Keratinocyte (primary cell): ENCODE measurements around the gene LINC00237. TPM values are rescaled to one million over a fixed set of nuclear protein-coding genes. Genes with fewer than 3 reads are reported as not detected.

Experiments used
- DNase-seq: peaks from one replicate; pipeline ENCODE4 v3.0.0-alpha.2; 2011; ENCODE audit warnings: low read depth, missing footprints, low spot score
- FAIRE-seq: peaks from 2 replicates; lab custom pipeline; 2011; peaks lifted over from hg19 to GRCh38; lab: Jason Lieb, UNC
- H2AFZ ChIP-seq: 2 replicates; pipeline ENCODE4 v1.6.0; 2012; ENCODE audit warnings: low read length, control low read depth, inconsistent platforms; ENCODE audit not compliant: control insufficient read depth
- H3K27ac ChIP-seq: 2 replicates; pipeline ENCODE4 v1.5.1; 2011; ENCODE audit warnings: low read length; ENCODE audit not compliant: control insufficient read depth, insufficient read depth
- H3K27me3 ChIP-seq: 3 replicates; pipeline ENCODE4 v1.6.0; 2011; ENCODE audit warnings: low read length; ENCODE audit not compliant: control insufficient read depth, insufficient read depth; ENCODE audit errors: extremely low read depth
- H3K36me3 ChIP-seq, 2 experiments: 2 replicates in 1 of 2; 3 replicates in 1 of 2; pipeline ENCODE4 v1.5.1; 2011; ENCODE audit warnings: low read length in 2 of 2, mild to moderate bottlenecking in 1 of 2; ENCODE audit not compliant: control insufficient read depth in 2 of 2, insufficient read depth in 2 of 2; ENCODE audit errors: extremely low read depth in 1 of 2
- H3K4me1 ChIP-seq: 3 replicates; pipeline ENCODE4 v1.5.1; 2011; ENCODE audit warnings: low read length; ENCODE audit not compliant: control insufficient read depth, insufficient read depth; ENCODE audit errors: extremely low read depth
- H3K4me2 ChIP-seq: 3 replicates; pipeline ENCODE4 v1.6.0; 2011; ENCODE audit warnings: low read depth, low read length; ENCODE audit not compliant: control insufficient read depth, insufficient read depth; ENCODE audit errors: extremely low read depth
- H3K4me3 ChIP-seq, 3 experiments: fragments of 200-600 bp in 1 of 3; sonication (generic) in 1 of 3; 2 replicates in 2 of 3; 3 replicates in 1 of 3; pipeline ENCODE4 v1.5.1; 2011 to 2016; ENCODE audit warnings: low read length in 3 of 3, mild to moderate bottlenecking in 3 of 3, control low read depth in 2 of 3, inconsistent platforms in 1 of 3, low read depth in 1 of 3, mixed read lengths in 1 of 3, mixed run types in 1 of 3, moderate library complexity in 1 of 3; ENCODE audit not compliant: control insufficient read depth in 2 of 3, insufficient read depth in 2 of 3; ENCODE audit errors: extremely low read depth in 1 of 3
- H3K79me2 ChIP-seq: 2 replicates; pipeline ENCODE4 v1.6.0; 2012; ENCODE audit warnings: low read length; ENCODE audit not compliant: control insufficient read depth, insufficient read depth
- H3K9ac ChIP-seq: 3 replicates; pipeline ENCODE4 v1.6.0; 2011; ENCODE audit warnings: low read length; ENCODE audit not compliant: control insufficient read depth, insufficient read depth; ENCODE audit errors: extremely low read depth
- H3K9me1 ChIP-seq: 3 replicates; pipeline ENCODE4 v1.6.0; 2011; ENCODE audit warnings: low read length; ENCODE audit not compliant: control insufficient read depth, insufficient read depth; ENCODE audit errors: extremely low read depth
- H3K9me3 ChIP-seq: 2 replicates; pipeline ENCODE4 v1.5.1; 2012; ENCODE audit warnings: low read depth, low read length; ENCODE audit not compliant: control insufficient read depth
- H4K20me1 ChIP-seq: 3 replicates; pipeline ENCODE4 v1.6.0; 2011; ENCODE audit warnings: low read length; ENCODE audit not compliant: control insufficient read depth, insufficient read depth; ENCODE audit errors: extremely low read depth
- CTCF ChIP-seq, 3 experiments: IDR thresholded peaks in 1 of 3; conservative IDR thresholded peaks in 1 of 3; optimal IDR thresholded peaks in 1 of 3; 2 replicates in 2 of 3; 3 replicates in 1 of 3; pipeline versions ENCODE3 to v1.5.1; 2011; ENCODE audit warnings: low read length in 3 of 3, mild to moderate bottlenecking in 3 of 3, moderate library complexity in 2 of 3, control low read depth in 1 of 3, inconsistent platforms in 1 of 3; ENCODE audit not compliant: insufficient read depth in 2 of 3; ENCODE audit errors: extremely low read depth in 1 of 3
- EZH2 ChIP-seq: IDR thresholded peaks from one replicate; pipeline ENCODE4 v1.6.1; 2012; ENCODE audit warnings: inconsistent platforms, mild to moderate bottlenecking, low read length, moderate library complexity
- dilution Hi-C: fragments of 300-500 bp; cut with MboI; formaldehyde crosslinking; loops from one replicate; pipeline ENCODE4 v1.7.0; 2020; ENCODE audit warnings: low sequenced_read_pairs; ENCODE audit not compliant: extremely low pct_ligation_motif_present
- polyA plus RNA-seq, 5 experiments: library from polyadenylated mRNA; depleted of rRNA in 3 of 5; stranded (reverse) in 3 of 5; stranded (forward) in 1 of 5; unstranded in 1 of 5; fragments of >200 nt; gene quantifications; 1 replicate in 1 of 5; 2 replicates in 3 of 5; 3 replicates in 1 of 5; pipeline versions ENCODE4 v1.2.1 to v1.2.3, GENCODE V29; 2011 to 2012; ENCODE audit warnings: missing spikeins in 2 of 5, low read depth in 1 of 5, low replicate concordance in 1 of 5
- small RNA-seq, 3 experiments: library from RNA; depleted of rRNA; stranded (forward); fragments of <200 nt; gene quantifications; one replicate each; pipeline ENCODE3, GENCODE V24; 2012; ENCODE audit warnings: low read depth in 3 of 3, low replicate concordance in 1 of 3; ENCODE audit not compliant: insufficient read length in 3 of 3

The LINC00237 gene
- polyA plus RNA-seq, 1 donor (not counting 4 experiments of a cell fraction or from before 2014, with no cell fraction given): not detected

DNA sequence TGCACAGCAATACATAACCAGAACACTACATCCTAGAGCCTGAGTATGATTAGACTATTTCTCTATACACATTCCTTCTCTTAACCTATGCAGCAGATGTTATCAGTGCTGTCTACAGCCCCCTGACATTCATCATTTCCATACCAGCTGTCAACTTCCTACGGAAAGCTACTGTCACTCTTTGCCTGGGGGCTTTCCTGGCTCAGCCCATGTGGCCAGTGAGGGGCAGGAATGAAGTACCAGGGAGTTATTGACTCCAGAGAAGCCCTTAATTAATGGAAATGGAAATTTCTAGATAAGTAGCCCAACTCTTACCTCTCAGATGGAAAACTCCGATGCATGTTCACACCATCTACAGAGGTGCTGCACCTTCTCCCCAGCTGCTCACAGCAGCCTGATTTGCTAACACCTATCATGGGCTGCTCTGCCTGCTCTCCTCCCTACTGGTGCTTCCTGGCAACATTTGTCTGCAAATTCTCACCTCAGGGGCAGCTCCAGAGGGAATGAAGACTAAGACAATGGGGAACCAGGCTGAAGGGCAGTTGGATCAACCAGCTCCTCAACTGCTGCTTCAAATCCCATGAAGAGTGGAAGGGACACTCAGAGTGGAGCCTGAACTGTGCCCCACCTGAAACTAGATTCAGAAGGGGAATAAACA, 59.6 kb downstream of the LINC00237 start:
- no peak overlapping the region for H3K4me2 ChIP-seq
- no peaks in the 10 kb centered on the region for H4K20me1 ChIP-seq
- TF ChIP-seq CTCF (optimal IDR thresholded peaks at IDR 0.05 in 1 of 3, IDR thresholded peaks at IDR 0.05 in 1 of 3, conservative IDR thresholded peaks at IDR 0.05 in 1 of 3; ENCODE audit: extremely low read depth in 1 of 3, insufficient read depth in 2 of 3, low read length in 3 of 3) (no peak), EZH2 (no peak)
- no peaks in the 10 kb centered on the region for H3K79me2 ChIP-seq
- no peaks in the 10 kb centered on the region for H3K9me1 ChIP-seq
- H2AFZ ChIP-seq: no peak overlapping the region
- DNase-seq (no peak), FAIRE-seq (no peak)
- H3K27ac ChIP-seq: no peak overlapping the region
- no peaks in the 10 kb centered on the region for H3K4me1 ChIP-seq
- no peak overlapping the region for H3K9ac ChIP-seq
- dilution Hi-C loops: no loop called here
- no peaks in the 10 kb centered on the region for H3K9me3 ChIP-seq
- H3K27me3 ChIP-seq: peaks cover 4% of the 10 kb centered on the region
- no peak overlapping the region for H3K4me3 ChIP-seq
- no peaks in the 10 kb centered on the region for H3K36me3 ChIP-seq

Small RNAs within 50 kb of the gene (small RNA-seq; reads per million reads assigned to genes)
- 0 reads per million in 3 experiments for gene RNA5SP477

Other genes with a start within 250 kb of the LINC00237 start
- gene KIZ, start 19.7 kb upstream of the LINC00237 start, polyA plus RNA-seq: 10.9 to 21.3 TPM (median 12.1 TPM) in 3 replicates
- gene XRN2, start 197.0 kb upstream of the LINC00237 start, polyA plus RNA-seq: 57.5 to 85.8 TPM (median 70.9 TPM) in 3 replicates